HG03469 (cell line): ENCODE measurements around the gene AGPAT3.
"Not testable (repeated sequence)": the region's sequence is repeated elsewhere in the genome, so short reads cannot be mapped to it uniquely, and the experiment has no call there.

Source experiments
- ATAC-seq: cut with Tn5 transposase; IDR thresholded peaks from one replicate; pipeline ENCODE4 v1.9.1; 2021; ENCODE audit warnings: mild to moderate bottlenecking, moderate library complexity, moderate number of reproducible peaks; ENCODE audit not compliant: unreplicated experiment

AGPAT3 gene

GRCh38 chr21:43834146-43834905 is 30.7 kb upstream of the AGPAT3 start:
- ATAC-seq = no peak

DNA sequence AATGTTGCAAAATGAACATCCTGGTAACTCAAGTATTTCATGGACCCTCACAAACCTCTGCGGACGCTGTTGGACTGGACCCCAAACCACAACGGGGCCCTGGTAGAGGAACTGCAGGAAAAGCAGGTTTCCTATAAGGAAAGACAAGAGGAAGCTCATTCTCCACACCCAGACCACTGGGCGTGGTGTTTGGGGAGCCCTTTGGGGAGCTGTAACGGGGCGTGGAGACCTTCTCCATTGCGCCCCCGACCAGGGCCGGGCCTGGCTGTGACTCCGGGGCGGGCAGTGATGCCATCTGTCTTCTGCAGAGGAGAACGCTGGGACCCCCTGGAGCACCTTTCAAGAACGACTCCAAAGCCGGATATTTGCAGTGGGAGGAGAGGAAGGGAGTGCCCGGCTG is 30.0 kb upstream of the AGPAT3 start:
- no peak for ATAC-seq

DNA sequence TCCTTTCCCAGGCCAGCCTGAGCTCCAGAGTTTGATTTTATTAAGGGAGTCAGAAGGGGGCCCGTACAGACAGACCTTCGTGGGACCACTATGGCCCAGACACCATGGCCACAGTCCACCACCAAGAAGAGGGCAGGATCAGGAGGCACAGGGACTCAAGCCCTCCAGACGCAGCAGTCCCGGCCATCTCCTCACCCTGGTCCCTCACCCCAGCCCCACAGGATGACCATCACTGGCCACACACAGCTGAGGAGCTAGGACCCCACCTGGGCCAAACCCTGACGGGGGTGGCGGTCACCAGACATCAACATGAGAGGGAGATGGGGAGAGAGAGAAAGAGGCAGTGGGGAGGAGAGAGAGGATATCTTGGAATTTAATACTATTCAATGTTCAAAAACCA is 29.2 kb upstream of the AGPAT3 start:
- no peak for ATAC-seq

- ATAC-seq = no peak
Observed at GRCh38 chr21:43836616-43837015, 28.4 kb upstream of the AGPAT3 start.

- no peak for ATAC-seq
Observed at GRCh38 chr21:43840259-43840658, 24.8 kb upstream of the AGPAT3 start.

- no peak for ATAC-seq
Observed at GRCh38 chr21:43842742-43843141, 22.3 kb upstream of the AGPAT3 start.

DNA sequence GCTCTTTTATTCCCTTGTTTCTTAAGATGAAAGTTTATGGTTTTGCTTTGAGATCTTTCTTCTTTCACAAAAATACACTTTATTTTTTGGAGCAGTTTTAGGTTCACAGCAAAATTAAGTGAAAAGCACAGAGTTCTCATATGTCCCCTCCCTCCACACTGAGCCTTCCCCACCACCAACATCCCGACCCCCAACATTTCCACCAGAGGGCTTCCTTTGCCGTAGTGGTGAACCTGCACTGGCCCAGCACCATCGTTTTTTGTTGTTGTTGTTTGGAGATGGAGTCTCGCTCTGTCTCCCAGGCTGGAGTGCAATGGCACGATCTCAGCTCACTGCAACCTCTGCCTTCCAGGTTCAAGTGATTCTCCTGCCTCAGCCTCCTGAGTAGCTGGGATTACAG is 20.1 kb upstream of the AGPAT3 start:
- not testable (repeated sequence) for ATAC-seq

DNA sequence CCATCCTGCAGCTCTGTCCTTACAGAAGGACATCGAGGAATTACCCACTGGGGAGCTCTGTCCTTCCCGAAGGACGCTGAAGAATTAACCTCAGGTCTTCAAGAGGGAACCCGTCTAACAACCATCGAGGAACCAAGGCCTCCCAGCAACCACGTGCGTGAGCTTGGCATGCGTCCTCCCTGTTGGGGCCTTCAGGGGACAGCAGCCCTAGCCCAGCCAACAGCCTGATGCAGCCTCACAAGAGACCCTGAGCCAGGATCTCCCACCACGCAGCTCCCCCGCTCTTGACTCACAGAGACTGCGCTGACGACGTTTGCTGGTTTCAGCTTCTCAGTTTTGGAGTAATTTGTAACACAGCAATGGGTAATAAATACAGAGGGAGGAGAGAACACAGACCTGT is 19.6 kb upstream of the AGPAT3 start:
- ATAC-seq = no peak

GRCh38 chr21:43846430-43846829 is 18.6 kb upstream of the AGPAT3 start:
- ATAC-seq = no peak

DNA sequence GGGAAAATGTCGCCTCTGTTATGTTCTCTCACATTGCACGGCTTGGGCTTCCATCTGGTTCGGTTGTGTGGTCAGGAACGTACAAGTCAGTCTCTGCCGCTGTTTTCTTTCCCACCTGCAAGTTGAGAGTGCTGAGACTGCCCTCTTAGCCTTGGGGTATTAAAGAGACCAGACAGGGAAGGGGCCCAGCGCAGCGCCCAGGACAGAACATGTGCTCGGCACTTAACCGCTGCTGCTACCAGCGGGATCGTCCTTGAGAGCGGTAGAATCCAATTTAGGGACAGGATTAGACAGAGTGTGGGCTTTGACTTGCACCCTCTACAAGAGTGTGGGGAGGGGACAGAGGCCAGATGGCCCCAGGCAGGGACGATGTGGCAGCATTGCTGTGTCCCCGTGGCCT is 17.7 kb upstream of the AGPAT3 start:
- no peak for ATAC-seq

GRCh38 chr21:43848771-43849170 is 16.3 kb upstream of the AGPAT3 start:
- ATAC-seq = no peak

DNA sequence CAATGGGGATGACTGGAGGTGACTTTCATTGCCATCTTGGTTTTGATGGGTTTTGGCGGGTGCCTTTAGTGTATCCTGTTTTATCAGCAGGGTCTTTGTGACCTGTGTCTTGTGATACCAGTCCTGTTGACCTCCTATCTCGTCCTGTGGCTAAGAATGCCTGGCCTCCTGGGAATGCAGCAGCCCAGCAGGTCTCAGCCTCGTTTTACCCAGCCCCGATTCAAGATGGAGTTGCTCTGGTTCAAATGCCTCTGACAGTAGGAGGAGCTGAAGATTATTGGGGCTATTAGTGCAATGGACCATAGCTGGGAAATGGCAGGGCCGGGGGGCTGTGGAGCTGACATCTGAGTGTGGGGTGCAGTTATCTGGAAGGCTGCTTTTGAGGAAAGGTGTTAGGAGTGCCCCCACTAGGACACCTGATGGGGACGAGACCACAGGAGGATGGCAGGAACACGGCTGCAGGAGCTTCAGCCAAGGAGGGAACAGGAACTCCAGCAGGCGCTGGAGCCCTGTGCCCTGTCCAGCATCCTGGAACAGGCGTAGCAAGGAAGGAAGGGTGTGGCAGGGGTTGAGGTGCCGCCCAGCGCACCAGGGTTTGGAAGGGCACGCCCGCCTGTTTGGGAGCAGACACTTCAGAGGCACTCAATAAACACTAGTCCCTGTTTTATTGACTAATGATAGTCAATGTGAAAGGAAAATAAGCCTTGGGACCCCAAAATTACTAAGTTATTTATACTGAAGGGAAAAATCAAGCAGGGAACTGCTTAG is 15.3 kb upstream of the AGPAT3 start:
- no peak for ATAC-seq

DNA sequence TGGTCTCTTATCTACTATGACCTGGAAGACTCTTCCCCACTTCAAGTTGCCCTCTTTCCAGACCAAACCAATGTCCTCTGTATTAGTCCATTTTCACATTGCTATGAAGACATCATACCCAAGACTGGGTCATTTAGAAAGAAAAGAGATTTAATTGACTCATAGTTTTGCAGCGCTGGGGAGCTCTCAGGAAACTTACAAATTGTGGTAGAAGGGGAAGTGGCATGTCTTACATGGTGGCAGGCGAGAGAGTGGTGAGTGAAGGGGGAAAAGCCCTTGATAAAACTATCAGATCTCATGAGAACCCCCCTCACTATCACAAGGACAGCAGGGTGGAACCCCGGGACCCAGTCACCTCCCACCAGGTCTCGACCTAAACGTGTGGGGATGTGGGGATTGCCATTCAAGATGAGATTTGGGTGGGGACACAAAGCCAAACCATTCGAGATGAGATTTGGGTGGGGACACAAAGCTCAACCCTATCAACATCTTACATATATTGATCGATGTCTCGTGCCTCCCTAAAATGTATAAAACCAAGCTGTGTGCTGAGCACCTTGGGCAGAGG is 14.2 kb upstream of the AGPAT3 start:
- no peak for ATAC-seq

GRCh38 chr21:43851593-43851992 is 13.4 kb upstream of the AGPAT3 start:
- ATAC-seq = no peak

- no peak for ATAC-seq
Observed at GRCh38 chr21:43853851-43854772, 10.9 kb upstream of the AGPAT3 start.

DNA sequence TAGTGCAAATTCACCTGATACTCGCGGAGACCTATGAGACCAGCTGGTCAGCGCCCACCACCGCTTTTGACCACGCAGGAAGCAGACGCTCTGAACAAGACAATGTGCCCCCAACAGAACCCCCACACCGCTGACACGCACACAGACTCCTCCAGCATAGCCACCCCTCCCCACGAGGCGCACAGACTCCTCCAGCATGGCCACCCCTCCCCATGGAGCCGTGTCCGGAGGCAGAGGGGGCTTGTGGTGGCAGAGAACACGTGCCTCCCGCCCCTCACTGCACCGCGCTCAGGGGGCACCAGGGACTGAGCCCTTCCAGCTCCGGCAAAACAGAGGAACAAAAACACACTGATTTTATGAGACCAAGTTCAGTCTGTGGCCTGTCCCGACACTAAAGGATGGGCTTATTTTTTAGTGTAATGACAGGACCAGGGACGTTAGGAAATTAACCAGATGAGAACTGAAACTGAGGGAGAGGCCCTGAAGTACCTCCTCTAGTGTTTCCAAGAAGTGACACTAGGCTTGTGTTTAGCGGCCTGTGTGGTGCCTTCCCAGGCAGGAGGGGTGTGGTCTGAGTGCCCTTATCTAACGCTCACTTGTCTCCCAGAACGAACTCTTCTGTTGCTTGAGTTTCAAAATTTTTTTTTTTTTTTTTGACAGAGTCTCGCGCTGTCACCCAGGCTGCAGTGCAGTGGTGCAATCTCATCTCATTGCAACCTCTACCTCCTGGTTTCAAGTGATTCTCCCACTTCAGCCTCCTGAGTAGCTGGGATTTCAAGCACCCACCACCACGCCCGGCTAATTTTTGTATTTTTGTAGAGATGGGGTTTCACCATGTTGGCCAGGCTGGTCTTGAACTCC is 10.0 kb upstream of the AGPAT3 start:
- ATAC-seq = no peak

DNA sequence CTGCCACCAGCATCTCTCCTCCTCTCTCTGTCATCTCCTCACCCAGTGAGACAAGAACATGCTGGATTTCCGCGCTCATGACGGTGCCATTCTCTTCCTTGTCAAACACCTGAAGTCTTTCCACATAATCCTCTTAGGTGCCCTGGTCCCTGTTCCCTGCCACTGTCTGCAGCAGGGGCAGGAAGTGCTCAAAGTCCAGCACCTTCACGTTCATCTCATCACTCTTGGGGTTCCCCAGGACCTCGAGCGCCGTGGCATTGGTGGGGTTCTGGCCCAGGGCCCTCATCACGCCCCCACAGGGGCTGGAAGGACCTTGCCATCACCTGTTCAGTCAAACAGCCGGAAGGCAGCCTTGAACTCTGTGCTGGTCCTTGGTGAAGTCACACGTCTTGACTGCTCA is 9.1 kb upstream of the AGPAT3 start:
- ATAC-seq = no peak

DNA sequence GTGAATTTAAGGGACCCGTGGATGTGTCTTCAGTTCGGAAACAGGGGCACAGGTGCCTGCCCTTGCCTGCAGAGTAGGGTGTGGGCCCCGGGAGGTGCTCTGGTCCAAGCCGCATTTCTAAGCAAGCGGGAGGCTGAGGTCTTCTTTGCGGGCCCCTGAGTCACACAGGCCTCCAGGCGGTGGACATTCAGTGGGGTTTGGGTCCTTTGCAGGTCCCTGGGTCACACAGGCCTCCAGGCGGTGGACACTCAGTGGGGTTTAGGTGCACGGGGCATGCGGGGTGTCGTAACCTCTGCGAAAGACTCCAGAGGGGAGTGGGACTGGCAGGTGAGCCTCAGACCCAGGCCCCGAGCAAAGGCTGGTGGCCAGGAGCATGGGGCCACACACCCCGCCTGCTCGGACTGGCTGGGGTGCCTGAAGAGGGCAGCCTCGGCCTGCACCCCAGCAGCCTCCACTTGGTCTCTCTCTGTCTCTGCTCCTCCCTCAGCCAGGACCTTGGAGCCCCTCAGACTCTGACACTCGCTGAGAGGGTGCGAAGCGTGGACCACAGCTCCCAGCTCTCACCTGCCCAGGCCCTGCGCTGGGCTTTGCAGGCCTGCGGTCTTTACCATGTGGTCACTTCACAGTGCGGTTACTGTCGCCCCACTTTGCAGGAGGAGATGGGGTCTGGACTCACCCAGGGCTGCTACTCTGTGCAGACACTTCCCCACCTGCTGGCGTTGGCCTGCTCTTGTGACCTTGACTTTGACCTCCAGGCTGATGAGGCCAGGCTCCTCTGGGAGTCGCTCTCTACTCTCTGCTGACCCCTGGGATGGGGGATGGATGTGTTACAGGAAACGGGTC is 6.0 kb upstream of the AGPAT3 start:
- ATAC-seq = no peak

DNA sequence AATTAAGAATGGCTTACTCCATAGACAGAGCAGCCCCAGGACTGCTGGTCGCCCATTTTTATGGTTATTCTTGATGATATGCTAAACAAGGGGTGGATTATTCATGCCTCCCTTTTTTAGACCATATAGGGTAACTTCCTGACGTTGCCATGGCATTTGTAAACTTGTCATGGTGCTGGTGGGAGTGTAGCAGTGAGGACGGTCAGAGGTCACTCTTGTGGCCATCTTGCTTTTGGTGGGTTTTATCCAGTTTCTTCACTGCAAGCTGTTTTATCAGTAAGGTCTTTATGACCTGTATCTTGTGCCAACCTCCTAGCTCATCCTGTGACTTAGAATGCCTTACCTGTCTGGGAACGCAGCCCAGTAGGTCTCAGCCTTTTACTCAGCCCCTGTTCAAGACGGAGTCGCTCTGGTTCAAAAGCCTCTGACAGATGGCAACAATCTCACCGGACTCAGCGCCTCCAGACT is 5.2 kb upstream of the AGPAT3 start:
- ATAC-seq = no peak
